Hypothalamus (tissue), 51 donors: ENCODE results near the gene DPF1.

Experiments
- DNase-seq, 51 donors: peaks; one replicate each; lab custom pipeline; 2025; lab: John Stamatoyannopoulos, UW

DPF1 gene

GRCh38 chr19:38203197-38203596 lies 20.8 kb downstream of the DPF1 start:
- no peak for DNase-seq

- DNase-seq: no peak
Observed at GRCh38 chr19:38202504-38202903, 21.5 kb downstream of the DPF1 start.

GRCh38 chr19:38201731-38202130 lies 22.3 kb downstream of the DPF1 start:
- no peak for DNase-seq

GRCh38 chr19:38199340-38199739 lies 24.7 kb downstream of the DPF1 start:
- peak in 2 of 51 donors; percentile 16 to 21 for DNase-seq

GRCh38 chr19:38197937-38198704 lies 25.9 kb downstream of the DPF1 start:
- no peak for DNase-seq

- DNase-seq: no peak
Observed at GRCh38 chr19:38196948-38197656, 26.9 kb downstream of the DPF1 start.

- no peak for DNase-seq
Observed at GRCh38 chr19:38196245-38196837, 27.7 kb downstream of the DPF1 start.

GRCh38 chr19:38195237-38195636 lies 28.8 kb downstream of the DPF1 start:
- DNase-seq: no peak

- no peak for DNase-seq
Observed at GRCh38 chr19:38194061-38194701, 29.8 kb downstream of the DPF1 start.

GRCh38 chr19:38193445-38193844 lies 30.6 kb downstream of the DPF1 start:
- DNase-seq: no peak

- DNase-seq: no peak
Observed at GRCh38 chr19:38191747-38192146, 32.3 kb downstream of the DPF1 start.

- DNase-seq: no peak
Observed at GRCh38 chr19:38190793-38191192, 33.2 kb downstream of the DPF1 start.

- no peak for DNase-seq
Observed at GRCh38 chr19:38190061-38190460, 34.0 kb downstream of the DPF1 start.

- no peak for DNase-seq
Observed at GRCh38 chr19:38185562-38185961, 38.5 kb downstream of the DPF1 start.

GRCh38 chr19:38184815-38185214 lies 39.2 kb downstream of the DPF1 start:
- DNase-seq: no peak

- DNase-seq: peak in 3 of 51 donors; percentile 10 to 17 (median 13)
Observed at GRCh38 chr19:38183251-38183897, 40.6 kb downstream of the DPF1 start.

- DNase-seq: no peak
Observed at GRCh38 chr19:38182536-38183210, 41.3 kb downstream of the DPF1 start.

- no peak for DNase-seq
Observed at GRCh38 chr19:38180071-38180470, 44.0 kb downstream of the DPF1 start.

- no peak for DNase-seq
Observed at GRCh38 chr19:38175422-38175821, 48.6 kb downstream of the DPF1 start.
